ENCODE data around the gene WNT8A.

Gene WNT8A

GRCh38 chr5:138091685-138092084 is 7.9 kb downstream of the WNT8A start:
- no peak for DNase-seq (ENCODE audit: low spot score)

GRCh38 chr5:138092301-138092700 is 8.5 kb downstream of the WNT8A start:
- no peak for DNase-seq (ENCODE audit: low spot score)

DNA sequence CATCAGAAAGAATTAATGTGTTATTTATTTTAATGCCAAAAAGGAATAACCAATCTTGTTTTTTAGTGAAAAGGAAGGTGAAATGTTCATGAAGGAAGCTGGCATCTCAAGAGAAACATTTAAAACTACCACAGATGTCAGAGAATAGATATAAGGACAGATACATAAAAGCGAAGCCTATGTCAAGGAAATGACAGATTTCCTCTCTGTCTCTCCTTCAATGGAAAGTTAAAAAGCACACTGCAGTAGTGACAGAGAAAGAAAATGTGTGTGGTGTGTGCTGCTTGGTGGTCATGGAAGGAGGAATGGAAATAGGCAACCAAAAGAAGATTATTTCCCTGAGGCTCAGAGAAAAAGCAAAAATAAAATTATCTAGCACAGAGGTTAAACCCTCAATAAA is 9.2 kb downstream of the WNT8A start:
- no peak for DNase-seq (ENCODE audit: low spot score)

- DNase-seq (ENCODE audit: low spot score) = no peak
These were observed 11.5 kb downstream of the WNT8A start for GRCh38 chr5:138095100-138095907.

DNA sequence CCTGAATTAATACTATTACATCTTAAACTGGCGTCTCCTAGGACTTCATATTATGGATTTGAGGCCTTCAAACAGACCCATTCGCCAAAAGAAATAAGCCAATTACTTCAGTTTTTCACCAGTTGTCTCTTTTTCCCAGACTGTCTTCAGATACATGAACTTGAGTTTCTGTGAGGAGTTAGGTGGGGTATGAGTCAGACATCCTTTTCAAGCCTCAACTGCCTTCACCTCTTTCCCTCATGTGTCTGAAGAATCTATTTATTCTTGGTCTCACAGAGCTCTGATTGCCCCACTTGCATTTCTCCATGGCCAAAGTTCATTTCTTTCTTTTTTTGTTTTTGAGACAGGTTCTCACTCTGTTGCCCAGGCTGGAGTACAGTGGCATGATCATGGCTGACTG is 12.5 kb downstream of the WNT8A start:
- DNase-seq (ENCODE audit: low spot score) = no peak

GRCh38 chr5:138096997-138097828 is 13.4 kb downstream of the WNT8A start:
- DNase-seq (ENCODE audit: low spot score) = no peak

- no peak for DNase-seq (ENCODE audit: low spot score)
These were observed 18.9 kb downstream of the WNT8A start for GRCh38 chr5:138102454-138103318.

GRCh38 chr5:138103319-138103637 is 19.4 kb downstream of the WNT8A start:
- DNase-seq (ENCODE audit: low spot score) = no peak

- DNase-seq (ENCODE audit: low spot score) = no peak
These were observed 21.9 kb downstream of the WNT8A start for GRCh38 chr5:138105709-138106108.

DNA sequence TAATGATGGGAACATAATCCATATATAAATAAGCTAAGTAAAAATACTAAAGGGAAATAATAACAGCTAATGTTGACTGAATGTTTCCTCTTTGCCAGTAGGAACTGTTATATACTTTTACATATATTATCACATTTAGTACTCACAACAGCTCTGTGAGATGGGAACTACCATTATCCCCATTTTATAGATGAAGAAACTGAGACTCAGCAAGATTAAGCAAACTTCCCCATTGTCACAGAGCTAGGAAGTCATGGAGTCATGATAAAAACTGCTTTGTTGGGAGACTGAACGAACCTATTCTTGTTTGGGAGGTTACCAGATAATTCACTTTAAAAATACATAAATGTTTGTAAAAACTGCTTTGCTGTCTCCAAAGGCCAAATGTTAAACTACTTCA is 23.4 kb downstream of the WNT8A start:
- no peak for DNase-seq (ENCODE audit: low spot score)

DNA sequence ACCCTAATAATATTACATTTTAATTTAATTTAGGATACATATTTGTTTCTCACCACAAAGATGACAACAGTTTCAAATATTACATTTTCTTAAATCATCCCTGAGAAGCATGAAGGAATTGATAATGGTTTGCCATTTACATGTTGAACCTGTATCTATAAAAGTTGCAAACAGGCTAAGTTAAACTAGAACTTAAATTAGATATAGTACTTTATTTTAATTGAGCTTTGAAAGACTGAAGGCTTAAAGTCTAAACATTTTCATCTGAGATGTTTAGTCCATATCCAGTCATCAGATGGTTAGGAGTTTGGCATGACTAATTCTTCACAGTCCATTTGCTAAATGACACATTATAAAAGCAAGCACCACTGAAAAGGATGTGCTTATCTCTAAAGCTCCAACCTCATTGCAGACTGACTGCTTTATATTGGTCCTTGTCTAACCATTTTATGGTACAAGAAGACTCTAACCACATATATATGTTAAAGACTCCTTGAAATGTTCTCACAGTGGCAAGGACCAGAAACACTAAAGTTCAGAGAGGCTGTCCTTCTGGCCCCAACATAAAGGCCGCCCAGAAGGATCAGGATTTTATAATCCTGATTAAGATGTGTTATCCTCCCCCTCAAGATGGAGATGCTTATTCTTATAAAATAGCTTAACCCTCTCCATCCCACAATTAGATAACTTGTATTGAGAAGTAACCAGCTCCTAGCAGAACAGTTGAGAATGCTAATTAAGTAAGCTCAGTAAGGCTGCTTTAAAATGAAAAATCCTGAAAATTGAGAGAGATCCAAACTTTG is 25.8 kb downstream of the WNT8A start:
- no peak for DNase-seq (ENCODE audit: low spot score)

DNA sequence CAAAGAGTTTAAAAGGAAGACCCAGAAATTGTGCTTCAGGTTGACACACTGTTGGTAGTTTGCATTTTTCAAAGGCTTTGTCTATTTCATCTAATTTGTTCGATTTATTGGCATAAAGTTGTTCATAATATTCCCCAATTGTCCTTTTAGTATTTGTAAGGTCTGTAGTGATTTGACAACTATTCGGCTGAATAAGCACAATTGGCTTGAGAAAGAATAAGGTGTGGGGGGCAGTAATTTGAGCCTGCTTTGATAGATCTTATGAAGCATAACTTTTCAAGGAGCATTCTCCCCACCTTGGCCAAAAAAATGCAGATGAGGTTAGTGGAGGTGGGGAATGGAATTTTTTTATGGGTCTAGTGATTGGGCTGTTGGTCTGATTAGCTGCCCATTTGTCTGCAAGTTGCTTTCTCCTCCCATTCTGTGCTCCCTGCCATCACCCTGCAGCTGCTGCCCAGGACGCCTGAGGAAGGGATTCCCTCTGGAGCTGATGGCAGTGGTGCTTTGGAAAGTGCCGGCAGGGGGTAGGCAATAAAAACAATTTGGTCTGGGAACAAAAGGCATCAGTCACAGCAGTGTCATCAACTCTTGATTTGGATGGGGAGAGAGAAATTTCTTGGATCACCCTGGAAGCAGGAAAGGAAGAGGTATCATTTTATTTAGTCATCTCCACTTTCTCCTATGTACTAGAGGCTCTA is 26.6 kb downstream of the WNT8A start:
- DNase-seq (ENCODE audit: low spot score) = no peak

- DNase-seq (ENCODE audit: low spot score) = no peak
These were observed 27.3 kb downstream of the WNT8A start for GRCh38 chr5:138111181-138111580.

DNA sequence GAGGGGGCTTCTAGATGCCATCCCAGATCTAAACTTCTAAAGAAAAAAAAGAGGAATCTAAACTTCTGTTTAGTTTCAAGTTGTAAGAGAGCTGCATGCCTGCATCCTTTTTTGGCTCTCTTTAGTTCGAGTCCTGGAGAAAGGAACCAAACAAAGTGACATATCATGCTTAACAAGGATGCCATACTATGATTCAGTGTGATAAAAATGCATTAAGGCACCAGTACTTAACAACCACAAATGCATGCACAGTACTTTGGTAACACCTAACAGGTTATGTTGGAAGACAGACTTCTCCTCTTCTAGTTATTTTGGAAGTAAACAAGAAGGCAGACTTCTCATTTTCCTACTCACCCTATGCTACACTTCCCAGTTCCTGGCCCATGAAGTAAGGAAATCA is 28.1 kb downstream of the WNT8A start:
- no peak for DNase-seq (ENCODE audit: low spot score)

DNA sequence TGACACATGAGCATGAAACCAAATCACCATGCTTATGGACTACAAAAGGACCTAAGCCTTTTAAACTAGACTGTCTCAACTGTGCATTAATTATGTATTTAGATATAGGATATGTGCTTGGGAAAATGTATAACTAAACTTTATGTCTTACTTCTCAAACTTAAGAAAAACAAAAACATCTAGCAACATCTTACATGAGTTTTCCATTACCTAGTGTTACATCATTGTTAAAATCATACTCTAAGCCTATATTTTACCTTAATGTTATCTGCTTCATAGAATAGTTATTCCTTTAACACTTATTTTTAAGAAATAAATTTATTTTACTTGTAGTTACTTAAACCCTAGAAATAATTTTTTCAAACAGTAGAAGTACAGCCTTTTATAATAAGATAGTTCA is 31.4 kb downstream of the WNT8A start:
- DNase-seq (ENCODE audit: low spot score) = no peak

DNA sequence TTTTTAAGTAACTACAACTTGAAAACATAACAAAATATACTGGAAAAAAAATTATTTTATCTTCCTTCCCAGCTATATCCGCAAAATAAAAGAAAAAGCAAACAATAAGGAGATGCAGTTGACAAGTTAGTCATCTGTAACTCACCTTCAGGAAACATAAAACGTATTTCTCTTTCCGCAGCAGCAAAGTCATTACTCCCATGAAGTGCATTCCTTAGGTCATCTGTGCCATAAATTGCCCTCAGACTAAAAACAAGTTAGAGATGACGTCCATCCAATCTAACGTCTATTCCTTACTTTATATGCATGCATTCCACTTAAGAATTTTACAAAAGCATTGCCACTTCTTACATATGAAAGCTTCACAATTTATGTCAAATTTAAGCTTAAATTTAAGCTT is 44.5 kb downstream of the WNT8A start:
- no peak for DNase-seq (ENCODE audit: low spot score)

DNA sequence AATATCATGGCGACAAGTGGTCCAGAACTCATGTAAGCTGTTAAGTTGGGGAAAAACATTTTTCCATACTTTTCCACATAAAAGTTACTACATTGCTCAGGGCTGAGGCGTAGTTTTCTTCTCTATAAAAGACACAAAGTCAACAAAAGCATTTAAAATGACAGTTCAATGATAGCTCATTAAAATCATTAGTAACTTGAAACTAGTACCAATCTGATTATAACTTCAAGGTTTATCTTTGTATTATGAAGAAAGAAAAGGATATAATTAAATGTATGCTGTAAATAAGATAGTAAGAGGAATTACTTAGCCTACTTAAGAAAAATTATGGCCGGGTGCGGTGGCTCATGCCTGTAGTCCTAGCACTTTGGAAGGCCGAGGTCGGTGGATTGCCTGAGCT is 45.5 kb downstream of the WNT8A start:
- no peak for DNase-seq (ENCODE audit: low spot score)

DNA sequence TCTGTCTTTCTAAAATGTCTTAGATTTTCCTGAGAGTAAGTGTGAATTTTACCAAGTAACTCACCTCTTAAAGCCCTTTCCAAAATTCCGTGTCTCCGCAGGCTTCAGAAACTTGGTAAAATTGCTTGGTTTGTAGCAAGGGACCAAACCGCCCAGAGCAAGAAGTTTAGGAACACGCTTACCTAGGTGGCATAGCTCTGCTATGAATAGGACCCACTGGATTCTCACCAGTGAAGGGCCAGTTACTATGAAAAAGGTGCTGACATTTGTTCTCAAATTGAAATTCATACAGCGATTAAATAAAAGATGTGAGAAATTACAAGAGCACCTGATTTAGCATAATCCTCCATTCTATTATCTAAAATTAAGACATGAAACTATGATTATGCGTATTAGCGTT is 48.7 kb downstream of the WNT8A start:
- DNase-seq (ENCODE audit: low spot score) = no peak

GRCh38 chr5:138138949-138139780 is 55.3 kb downstream of the WNT8A start, which contains the start of gene NME5:
NME5 (minus strand) TSS chr5:138139428; CDS start chr5:138138780, 648 bp downstream.
- DNase-seq (ENCODE audit: low spot score) = peak; percentile 74

GRCh38 chr5:138139781-138140090 is 55.9 kb downstream of the WNT8A start:
- no peak for DNase-seq (ENCODE audit: low spot score)
